SK-N-SH treated with all-trans-retinoic acid at 6 μM for 48 hours (cell line): Measurements from ENCODE around the gene TLR10.

Experiments used
- TF ChIP-seq, protein P1 (sequence below): fragments of 250-450 bp; sonication (Bioruptor Pico); IDR thresholded peaks from 2 replicates; pipeline ENCODE4 v1.5.1; 2020; ENCODE audit warnings: low read depth, mild to moderate bottlenecking, moderate library complexity
- TF ChIP-seq, protein P2 (sequence below): fragments of 250-450 bp; sonication (Bioruptor Pico); IDR thresholded peaks from 2 replicates; pipeline ENCODE4 v1.8.0; 2021; ENCODE audit warnings: low read depth, mild to moderate bottlenecking, moderate library complexity, borderline replicate concordance
- TF ChIP-seq, protein P3 (sequence below): fragments of 250-450 bp; sonication (Bioruptor Pico); IDR thresholded peaks from 2 replicates; pipeline ENCODE4 v1.8.0; 2020; ENCODE audit warnings: mild to moderate bottlenecking, moderate library complexity, borderline replicate concordance

- TF ChIP-seq, protein P1, sequence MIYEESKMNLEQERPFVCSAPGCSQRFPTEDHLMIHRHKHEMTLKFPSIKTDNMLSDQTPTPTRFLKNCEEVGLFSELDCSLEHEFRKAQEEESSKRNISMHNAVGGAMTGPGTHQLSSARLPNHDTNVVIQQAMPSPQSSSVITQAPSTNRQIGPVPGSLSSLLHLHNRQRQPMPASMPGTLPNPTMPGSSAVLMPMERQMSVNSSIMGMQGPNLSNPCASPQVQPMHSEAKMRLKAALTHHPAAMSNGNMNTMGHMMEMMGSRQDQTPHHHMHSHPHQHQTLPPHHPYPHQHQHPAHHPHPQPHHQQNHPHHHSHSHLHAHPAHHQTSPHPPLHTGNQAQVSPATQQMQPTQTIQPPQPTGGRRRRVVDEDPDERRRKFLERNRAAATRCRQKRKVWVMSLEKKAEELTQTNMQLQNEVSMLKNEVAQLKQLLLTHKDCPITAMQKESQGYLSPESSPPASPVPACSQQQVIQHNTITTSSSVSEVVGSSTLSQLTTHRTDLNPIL, result no peak
- TF ChIP-seq, protein P2, sequence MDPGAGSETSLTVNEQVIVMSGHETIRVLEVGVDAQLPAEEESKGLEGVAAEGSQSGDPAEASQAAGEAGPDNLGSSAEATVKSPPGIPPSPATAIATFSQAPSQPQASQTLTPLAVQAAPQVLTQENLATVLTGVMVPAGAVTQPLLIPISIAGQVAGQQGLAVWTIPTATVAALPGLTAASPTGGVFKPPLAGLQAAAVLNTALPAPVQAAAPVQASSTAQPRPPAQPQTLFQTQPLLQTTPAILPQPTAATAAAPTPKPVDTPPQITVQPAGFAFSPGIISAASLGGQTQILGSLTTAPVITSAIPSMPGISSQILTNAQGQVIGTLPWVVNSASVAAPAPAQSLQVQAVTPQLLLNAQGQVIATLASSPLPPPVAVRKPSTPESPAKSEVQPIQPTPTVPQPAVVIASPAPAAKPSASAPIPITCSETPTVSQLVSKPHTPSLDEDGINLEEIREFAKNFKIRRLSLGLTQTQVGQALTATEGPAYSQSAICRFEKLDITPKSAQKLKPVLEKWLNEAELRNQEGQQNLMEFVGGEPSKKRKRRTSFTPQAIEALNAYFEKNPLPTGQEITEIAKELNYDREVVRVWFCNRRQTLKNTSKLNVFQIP (CRISPR knock-in tag), result no peak
- TF ChIP-seq, protein P3, sequence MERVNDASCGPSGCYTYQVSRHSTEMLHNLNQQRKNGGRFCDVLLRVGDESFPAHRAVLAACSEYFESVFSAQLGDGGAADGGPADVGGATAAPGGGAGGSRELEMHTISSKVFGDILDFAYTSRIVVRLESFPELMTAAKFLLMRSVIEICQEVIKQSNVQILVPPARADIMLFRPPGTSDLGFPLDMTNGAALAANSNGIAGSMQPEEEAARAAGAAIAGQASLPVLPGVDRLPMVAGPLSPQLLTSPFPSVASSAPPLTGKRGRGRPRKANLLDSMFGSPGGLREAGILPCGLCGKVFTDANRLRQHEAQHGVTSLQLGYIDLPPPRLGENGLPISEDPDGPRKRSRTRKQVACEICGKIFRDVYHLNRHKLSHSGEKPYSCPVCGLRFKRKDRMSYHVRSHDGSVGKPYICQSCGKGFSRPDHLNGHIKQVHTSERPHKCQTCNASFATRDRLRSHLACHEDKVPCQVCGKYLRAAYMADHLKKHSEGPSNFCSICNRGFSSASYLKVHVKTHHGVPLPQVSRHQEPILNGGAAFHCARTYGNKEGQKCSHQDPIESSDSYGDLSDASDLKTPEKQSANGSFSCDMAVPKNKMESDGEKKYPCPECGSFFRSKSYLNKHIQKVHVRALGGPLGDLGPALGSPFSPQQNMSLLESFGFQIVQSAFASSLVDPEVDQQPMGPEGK (CRISPR knock-in tag), result no peak
Measured at GRCh38 chr4:38819569-38819968, 36.8 kb upstream of the TLR10 start.
